Uterus (tissue), 4 donors: ENCODE data around the gene PPP2R2D. TPM values are rescaled to one million over a fixed set of nuclear protein-coding genes. Genes with fewer than 3 reads are reported as not detected.
A peak's percentile ranks its signal among the peaks of the same experiment; 100 is the strongest.
"Not testable (repeated sequence)": the region's sequence is repeated elsewhere in the genome, so short reads cannot be mapped to it uniquely, and the experiment has no call there.

Experiments
- DNase-seq, 2 donors: peaks; one replicate each; pipeline ENCODE4 v3.0.0-alpha.2; 2019 to 2020
- H3K27ac ChIP-seq, 2 donors: fragments of 200-600 bp; sonication (generic); 1 replicate in 1 of 2; 2 replicates in 1 of 2; pipeline ENCODE4 v1.5.1; 2016 to 2018
- H3K27me3 ChIP-seq, 2 donors: fragments of 200-600 bp; sonication (generic); one replicate each; pipeline ENCODE4 v1.5.1; 2018 to 2019; ENCODE audit warnings: control low read depth in 1 of 2
- H3K36me3 ChIP-seq, 2 donors: fragments of 200-600 bp; sonication (generic); one replicate each; pipeline ENCODE4 v1.5.1; 2019; ENCODE audit warnings: control low read depth in 1 of 2
- H3K4me1 ChIP-seq, 2 donors: fragments of 200-600 bp; sonication (generic); one replicate each; pipeline ENCODE4 v1.5.1; 2018 to 2019; ENCODE audit warnings: control low read depth in 1 of 2
- H3K4me3 ChIP-seq, 2 donors: fragments of 200-600 bp; sonication (generic); 1 replicate in 1 of 2; 2 replicates in 1 of 2; pipeline ENCODE4 v1.5.1; 2018 to 2019; ENCODE audit warnings: mild to moderate bottlenecking in 1 of 2
- H3K9me3 ChIP-seq, 2 donors: fragments of 200-600 bp; sonication (generic); one replicate each; pipeline ENCODE4 v1.5.1; 2019; ENCODE audit warnings: control low read depth in 1 of 2
- POLR2A ChIP-seq, 2 donors: fragments of 450-650 bp; IDR thresholded peaks; one replicate each; pipeline ENCODE4 v1.6.1; 2016; ENCODE audit warnings: antibody characterized with exemption in 2 of 2, mild to moderate bottlenecking in 1 of 2, moderate library complexity in 1 of 2
- intact Hi-C: fragments of 100-400 bp; cut with DNase I; formaldehyde crosslinking; loops from one replicate; pipeline ENCODE4 v1.15.1; 2023; ENCODE audit warnings: low total_unique reads
- total RNA-seq, 4 donors: library from RNA; depleted of rRNA in 3 of 4; stranded (reverse); fragments of >200 nt in 3 of 4; gene quantifications; one replicate each; pipeline versions ENCODE4 v1.1.0 to v1.2.4, GENCODE V29; 2014 to 2023
- TF ChIP-seq, protein P1 (sequence below), 4 experiments: fragments of 200-600 bp in 2 of 4; fragments of 450-650 bp in 2 of 4; sonication (generic) in 2 of 4; IDR thresholded peaks; one replicate each; pipeline ENCODE4 v1.5.1; 2016 to 2019; ENCODE audit warnings: antibody characterized with exemption in 4 of 4, mild to moderate bottlenecking in 2 of 4, moderate library complexity in 1 of 4
- donor health status: DM: yes; HTN: yes; CAD: no.

Gene PPP2R2D
- total RNA-seq, 4 donors from 2014 or later = 21.2 to 43.2 (median 36.3) TPM

DNA sequence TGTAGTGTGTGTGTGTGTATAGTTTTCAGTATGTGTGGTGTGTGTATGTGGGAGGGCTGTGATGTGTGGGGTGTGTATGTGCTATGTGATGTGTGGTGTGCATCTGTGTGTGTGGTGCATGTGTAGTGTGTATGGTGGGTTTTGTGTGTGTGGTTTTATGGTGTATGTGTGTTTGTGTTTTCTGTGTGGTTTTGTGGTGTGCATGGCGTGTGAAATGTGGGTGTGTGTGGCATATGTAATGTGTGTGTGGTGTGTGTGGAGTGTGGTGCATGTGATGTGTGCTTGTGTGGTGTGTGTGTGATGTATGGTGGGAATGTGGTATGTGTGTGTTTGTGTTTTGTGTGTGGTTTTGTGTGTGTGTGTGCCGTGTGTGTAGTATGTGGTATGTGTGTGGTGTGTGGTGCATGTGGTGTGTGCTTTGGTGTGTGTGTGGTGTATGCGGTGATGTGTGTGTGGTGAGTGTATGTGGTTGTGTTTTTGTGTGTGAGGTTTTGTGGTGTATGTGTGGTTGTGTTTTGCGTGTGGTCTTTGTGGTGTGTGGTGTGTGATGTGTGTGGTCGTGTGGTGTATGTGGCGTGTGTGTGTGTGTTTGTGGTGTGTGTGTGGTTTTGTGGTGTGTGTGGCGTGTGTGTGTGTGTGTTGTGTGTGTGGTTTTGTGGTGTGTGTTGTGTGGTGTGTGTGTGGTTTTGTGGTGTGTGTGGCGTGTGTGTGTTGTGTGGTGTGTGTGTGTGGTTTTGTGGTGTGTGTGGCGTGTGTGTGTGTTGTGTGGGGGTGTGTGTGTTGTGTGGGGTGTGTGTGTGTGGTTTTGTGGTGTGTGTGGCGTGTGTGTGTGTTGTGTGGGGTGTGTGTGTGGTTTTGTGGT is 18.0 kb upstream of the PPP2R2D start:
- DNase-seq = no peak
- intact Hi-C loops = loop anchor here (10.0 kb wide), 1 partner anchor 142 kb away; no protein-coding TSS in a partner anchor
- Histone ChIP-seq H3K27ac (no peak overlapping the region), H3K9me3 (no peaks in the 10 kb centered on the region), H3K4me1 (no peaks in the 10 kb centered on the region), H3K4me3 (no peak overlapping the region), H3K27me3 (no peaks in the 10 kb centered on the region), H3K36me3 (no peaks in the 10 kb centered on the region)
- no peak for TF ChIP-seq POLR2A (IDR thresholded peaks at IDR 0.05)
- TF ChIP-seq, protein P1, sequence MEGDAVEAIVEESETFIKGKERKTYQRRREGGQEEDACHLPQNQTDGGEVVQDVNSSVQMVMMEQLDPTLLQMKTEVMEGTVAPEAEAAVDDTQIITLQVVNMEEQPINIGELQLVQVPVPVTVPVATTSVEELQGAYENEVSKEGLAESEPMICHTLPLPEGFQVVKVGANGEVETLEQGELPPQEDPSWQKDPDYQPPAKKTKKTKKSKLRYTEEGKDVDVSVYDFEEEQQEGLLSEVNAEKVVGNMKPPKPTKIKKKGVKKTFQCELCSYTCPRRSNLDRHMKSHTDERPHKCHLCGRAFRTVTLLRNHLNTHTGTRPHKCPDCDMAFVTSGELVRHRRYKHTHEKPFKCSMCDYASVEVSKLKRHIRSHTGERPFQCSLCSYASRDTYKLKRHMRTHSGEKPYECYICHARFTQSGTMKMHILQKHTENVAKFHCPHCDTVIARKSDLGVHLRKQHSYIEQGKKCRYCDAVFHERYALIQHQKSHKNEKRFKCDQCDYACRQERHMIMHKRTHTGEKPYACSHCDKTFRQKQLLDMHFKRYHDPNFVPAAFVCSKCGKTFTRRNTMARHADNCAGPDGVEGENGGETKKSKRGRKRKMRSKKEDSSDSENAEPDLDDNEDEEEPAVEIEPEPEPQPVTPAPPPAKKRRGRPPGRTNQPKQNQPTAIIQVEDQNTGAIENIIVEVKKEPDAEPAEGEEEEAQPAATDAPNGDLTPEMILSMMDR (IDR thresholded peaks at IDR 0.05) = no peak

GRCh38 chr10:131883621-131884393 is 17.0 kb upstream of the PPP2R2D start:
- not testable (repeated sequence) for H3K9me3 ChIP-seq, H3K27me3 ChIP-seq, DNase-seq

GRCh38 chr10:131885391-131886165 is 15.2 kb upstream of the PPP2R2D start:
- H3K4me1 ChIP-seq = no peaks in the 10 kb centered on the region
- no peaks in the 10 kb centered on the region for H3K36me3 ChIP-seq
- peak; percentile 37 to 62 for DNase-seq
- H3K4me3 ChIP-seq = no peak overlapping the region
- H3K27ac ChIP-seq = no peak overlapping the region
- no peaks in the 10 kb centered on the region for H3K9me3 ChIP-seq
- H3K27me3 ChIP-seq = no peaks in the 10 kb centered on the region
- TF ChIP-seq POLR2A (IDR thresholded peaks at IDR 0.05) = no peak
- TF ChIP-seq, protein P1 (IDR thresholded peaks at IDR 0.05) = peak; percentile 80 to 94 (median 87)
- intact Hi-C loops = loop anchor here (10.0 kb wide), 1 partner anchor 139 kb away; no protein-coding TSS in a partner anchor

More at GRCh38 chr10:131883621-131884393, 17.0 kb upstream of the PPP2R2D start:
- not testable (repeated sequence) for H3K36me3 ChIP-seq, H3K4me3 ChIP-seq, H3K4me1 ChIP-seq, H3K27ac ChIP-seq
- intact Hi-C loops = loop anchor here (10.0 kb wide), 1 partner anchor 141 kb away; no protein-coding TSS in a partner anchor

DNA sequence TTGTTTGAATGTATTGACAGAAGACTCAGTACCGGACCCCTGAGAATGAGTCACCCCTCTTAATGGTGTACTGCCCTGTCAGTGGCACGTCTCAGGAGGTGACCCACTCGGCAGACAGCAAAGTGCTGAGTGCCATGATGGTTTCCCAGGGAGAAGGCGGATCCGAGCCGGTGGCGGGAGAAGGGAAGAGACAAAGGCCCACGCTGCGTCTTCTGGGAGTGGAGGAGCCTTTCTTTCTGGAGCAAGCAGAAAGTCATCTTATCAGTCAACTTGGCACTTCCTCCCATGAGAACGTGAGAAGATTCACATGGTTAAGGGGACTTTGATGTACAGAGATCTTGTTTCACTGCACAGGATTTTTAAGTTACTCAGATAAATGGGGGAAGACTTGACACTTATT is 14.6 kb upstream of the PPP2R2D start:
- DNase-seq = no peak
- Histone ChIP-seq H3K4me3 (no peak overlapping the region), H3K27ac (no peak overlapping the region), H3K27me3 (no peaks in the 10 kb centered on the region), H3K36me3 (no peaks in the 10 kb centered on the region), H3K9me3 (no peaks in the 10 kb centered on the region), H3K4me1 (no peaks in the 10 kb centered on the region)
- no peak for TF ChIP-seq POLR2A (IDR thresholded peaks at IDR 0.05)
- TF ChIP-seq, protein P1 (IDR thresholded peaks at IDR 0.05) = no peak
- intact Hi-C loops = loop anchor here (10.0 kb wide), 1 partner anchor 139 kb away; no protein-coding TSS in a partner anchor

GRCh38 chr10:131888186-131888604 is 12.6 kb upstream of the PPP2R2D start:
- intact Hi-C loops = loop anchor here (10.0 kb wide), 1 partner anchor 137 kb away; no protein-coding TSS in a partner anchor
- no peaks in the 10 kb centered on the region for H3K36me3 ChIP-seq
- no peaks in the 10 kb centered on the region for H3K4me1 ChIP-seq
- H3K4me3 ChIP-seq = no peak overlapping the region
- no peak for TF ChIP-seq POLR2A (IDR thresholded peaks at IDR 0.05)
- TF ChIP-seq, protein P1 (IDR thresholded peaks at IDR 0.05) = no peak
- DNase-seq = no peak
- no peak overlapping the region for H3K27ac ChIP-seq
- no peaks in the 10 kb centered on the region for H3K27me3 ChIP-seq
- no peaks in the 10 kb centered on the region for H3K9me3 ChIP-seq
